ENCODE results near the gene LAMP1.

DNA sequence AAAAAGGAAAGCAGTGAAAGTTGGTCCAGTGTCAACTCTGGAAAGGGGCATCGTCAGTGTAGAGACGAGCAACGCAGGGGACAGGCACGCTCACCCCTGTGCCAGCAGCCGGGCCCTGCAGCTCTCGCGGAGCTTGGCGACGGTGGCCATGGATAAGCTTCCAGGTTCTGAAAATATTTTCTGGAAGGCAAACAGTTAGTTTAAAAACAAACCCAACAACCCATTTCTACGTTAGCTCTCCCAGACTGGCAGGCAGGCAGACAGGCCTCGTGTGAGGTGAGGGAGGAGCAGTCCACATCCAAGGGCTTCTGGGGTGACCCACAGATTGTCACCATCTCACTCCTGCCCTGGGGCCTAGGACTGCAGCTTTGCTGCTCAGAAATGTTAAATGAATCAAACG, 27.4 kb downstream of the LAMP1 start:
- TF ChIP-seq EGR1 (IDR thresholded peaks at IDR 0.05) (no peak), YY1 (IDR thresholded peaks at IDR 0.05; ENCODE audit: low read depth) (no peak), TAF1 (IDR thresholded peaks at IDR 0.05; ENCODE audit: low read depth) (no peak), EP300 (IDR thresholded peaks at IDR 0.05; ENCODE audit: borderline replicate concordance) (no peak), RAD21 (IDR thresholded peaks at IDR 0.05; ENCODE audit: low read depth) (no peak), CREB1 (IDR thresholded peaks at IDR 0.05; ENCODE audit: low read depth) (no peak), CEBPB (IDR thresholded peaks at IDR 0.05) (no peak), TCF12 (IDR thresholded peaks at IDR 0.05; ENCODE audit: low read depth) (no peak), TEAD4 (IDR thresholded peaks at IDR 0.05) (no peak), ZBTB7A (IDR thresholded peaks at IDR 0.05; ENCODE audit: low read depth) (no peak)
- TF ChIP-seq, protein P1, sequence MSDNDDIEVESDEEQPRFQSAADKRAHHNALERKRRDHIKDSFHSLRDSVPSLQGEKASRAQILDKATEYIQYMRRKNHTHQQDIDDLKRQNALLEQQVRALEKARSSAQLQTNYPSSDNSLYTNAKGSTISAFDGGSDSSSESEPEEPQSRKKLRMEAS (IDR thresholded peaks at IDR 0.05), result no peak
- TF ChIP-seq, protein P2, sequence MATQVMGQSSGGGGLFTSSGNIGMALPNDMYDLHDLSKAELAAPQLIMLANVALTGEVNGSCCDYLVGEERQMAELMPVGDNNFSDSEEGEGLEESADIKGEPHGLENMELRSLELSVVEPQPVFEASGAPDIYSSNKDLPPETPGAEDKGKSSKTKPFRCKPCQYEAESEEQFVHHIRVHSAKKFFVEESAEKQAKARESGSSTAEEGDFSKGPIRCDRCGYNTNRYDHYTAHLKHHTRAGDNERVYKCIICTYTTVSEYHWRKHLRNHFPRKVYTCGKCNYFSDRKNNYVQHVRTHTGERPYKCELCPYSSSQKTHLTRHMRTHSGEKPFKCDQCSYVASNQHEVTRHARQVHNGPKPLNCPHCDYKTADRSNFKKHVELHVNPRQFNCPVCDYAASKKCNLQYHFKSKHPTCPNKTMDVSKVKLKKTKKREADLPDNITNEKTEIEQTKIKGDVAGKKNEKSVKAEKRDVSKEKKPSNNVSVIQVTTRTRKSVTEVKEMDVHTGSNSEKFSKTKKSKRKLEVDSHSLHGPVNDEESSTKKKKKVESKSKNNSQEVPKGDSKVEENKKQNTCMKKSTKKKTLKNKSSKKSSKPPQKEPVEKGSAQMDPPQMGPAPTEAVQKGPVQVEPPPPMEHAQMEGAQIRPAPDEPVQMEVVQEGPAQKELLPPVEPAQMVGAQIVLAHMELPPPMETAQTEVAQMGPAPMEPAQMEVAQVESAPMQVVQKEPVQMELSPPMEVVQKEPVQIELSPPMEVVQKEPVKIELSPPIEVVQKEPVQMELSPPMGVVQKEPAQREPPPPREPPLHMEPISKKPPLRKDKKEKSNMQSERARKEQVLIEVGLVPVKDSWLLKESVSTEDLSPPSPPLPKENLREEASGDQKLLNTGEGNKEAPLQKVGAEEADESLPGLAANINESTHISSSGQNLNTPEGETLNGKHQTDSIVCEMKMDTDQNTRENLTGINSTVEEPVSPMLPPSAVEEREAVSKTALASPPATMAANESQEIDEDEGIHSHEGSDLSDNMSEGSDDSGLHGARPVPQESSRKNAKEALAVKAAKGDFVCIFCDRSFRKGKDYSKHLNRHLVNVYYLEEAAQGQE (IDR thresholded peaks at IDR 0.05; ENCODE audit: low read depth), result no peak
